HCT116 (cell line): ENCODE data around the gene REXO4.

Source experiments
- CTCF ChIP-seq, 3 experiments: fragments of 200-600 bp in 1 of 3; sonication (generic) in 1 of 3; IDR thresholded peaks in 2 of 3; conservative IDR thresholded peaks in 1 of 3; 2 replicates each; pipeline ENCODE4 v1.5.1; 2012 to 2017; ENCODE audit warnings: low read depth in 2 of 3, low read length in 2 of 3, antibody characterized with exemption in 1 of 3, borderline replicate concordance in 1 of 3, control low read depth in 1 of 3, mild to moderate bottlenecking in 1 of 3, mixed read lengths in 1 of 3, mixed run types in 1 of 3, moderate library complexity in 1 of 3; ENCODE audit not compliant: insufficient read depth in 1 of 3
- POLR2A ChIP-seq: IDR thresholded peaks from 2 replicates; pipeline ENCODE4 v1.7.0; 2011; ENCODE audit warnings: borderline replicate concordance; ENCODE audit not compliant: insufficient read depth, insufficient read length; ENCODE audit errors: extremely low read depth
- TCF7L2 ChIP-seq: IDR thresholded peaks from 2 replicates; pipeline ENCODE4 v1.7.0; 2011; ENCODE audit warnings: borderline replicate concordance, inconsistent platforms; ENCODE audit not compliant: insufficient read depth, insufficient read length; ENCODE audit errors: extremely low read depth
- YY1 ChIP-seq: IDR thresholded peaks from 2 replicates; pipeline ENCODE4 v1.6.1; 2011; ENCODE audit warnings: low read length, low read depth, moderate library complexity, mild to moderate bottlenecking; ENCODE audit not compliant: insufficient replicate concordance; ENCODE audit errors: extremely low read depth

- no peak for TF ChIP-seq CTCF (IDR thresholded peaks at IDR 0.05 in 2 of 3, conservative IDR thresholded peaks at IDR 0.05 in 1 of 3; ENCODE audit: borderline replicate concordance in 1 of 3, insufficient read depth in 1 of 3, low read depth in 2 of 3, low read length in 2 of 3)
- TF ChIP-seq TCF7L2, result no peak
- no peak for TF ChIP-seq YY1
- TF ChIP-seq POLR2A, result no peak
Observed at GRCh38 chr9:133454943-133455673, 37.3 kb upstream of the REXO4 start.
